Astrocyte of the cerebellum (primary cell): Measurements from ENCODE around the gene PEAK3.

Experiments
- DNase-seq: peaks from one replicate; pipeline ENCODE4 v3.0.0-alpha.2; 2011; ENCODE audit warnings: low read depth
- H3K4me3 ChIP-seq: 2 replicates; pipeline ENCODE4 v1.5.1; 2011; ENCODE audit warnings: mild to moderate bottlenecking, low read depth, low read length, moderate library complexity
- in situ Hi-C: cut with HindIII; loops from 2 replicates; pipeline ENCODE4 v1.10.0; 2017; ENCODE audit warnings: low sequenced_read_pairs
- TF ChIP-seq, protein P1 (sequence below): IDR thresholded peaks from 2 replicates; pipeline ENCODE4 v1.5.1; 2012; ENCODE audit warnings: low read length, low read depth, moderate library complexity, mild to moderate bottlenecking; ENCODE audit errors: missing control alignments

The PEAK3 gene

DNA sequence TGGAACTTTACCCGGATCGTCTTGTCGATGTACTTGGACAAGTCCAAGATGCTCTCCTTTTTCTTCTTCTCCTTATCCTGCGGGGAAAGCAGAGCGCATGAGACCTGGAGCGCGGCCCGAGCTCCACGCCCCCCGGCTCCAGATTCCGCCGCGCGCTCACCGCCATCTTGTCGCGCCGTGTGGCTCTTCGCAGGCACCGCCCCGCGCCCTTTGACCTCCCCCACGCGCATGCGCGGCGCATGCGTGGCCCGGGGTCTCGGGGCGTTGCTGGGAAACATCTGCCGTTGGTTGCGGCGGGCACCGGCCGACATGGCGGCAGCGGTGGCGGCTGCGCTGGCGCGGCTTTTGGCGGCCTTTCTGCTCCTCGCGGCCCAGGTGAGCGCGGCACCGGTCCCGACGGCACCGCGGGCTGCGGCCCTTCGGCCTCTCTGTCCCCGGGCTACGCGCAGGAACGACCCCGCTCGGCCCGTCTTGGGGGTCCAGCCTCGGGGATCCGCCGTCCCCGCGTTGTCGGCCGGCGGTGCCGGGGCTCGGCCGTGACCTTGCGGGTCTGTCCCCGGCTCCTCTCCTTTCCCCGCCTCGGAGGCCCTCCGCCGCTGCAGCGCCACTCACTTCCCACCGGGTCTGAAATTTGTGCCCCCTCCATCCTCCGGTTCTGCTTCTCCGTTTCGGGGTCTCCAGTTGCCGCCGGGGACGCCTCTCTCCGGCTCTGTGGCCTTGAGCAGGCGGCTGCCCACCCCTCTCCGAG lies 46.6 kb upstream of the PEAK3 start, which contains the start of the genes LSM7 and SPPL2B:
TSS of gene LSM7 (minus strand) at position 186 of the 748 bp plus-strand sequence. CDS start at position 166, 20 bp downstream.
TSS of gene SPPL2B (plus strand) at position 284 of the 748 bp plus-strand sequence. CDS start at position 310, 26 bp downstream.
- DNase-seq: peak; percentile 49
- in situ Hi-C loops: loop anchor here (5.0 to 10.0 kb wide), 2 partner anchors 64 to 91 kb away; partner anchors contain the start of genes PLEKHJ1 and SF3A2
- TF ChIP-seq, protein P1, sequence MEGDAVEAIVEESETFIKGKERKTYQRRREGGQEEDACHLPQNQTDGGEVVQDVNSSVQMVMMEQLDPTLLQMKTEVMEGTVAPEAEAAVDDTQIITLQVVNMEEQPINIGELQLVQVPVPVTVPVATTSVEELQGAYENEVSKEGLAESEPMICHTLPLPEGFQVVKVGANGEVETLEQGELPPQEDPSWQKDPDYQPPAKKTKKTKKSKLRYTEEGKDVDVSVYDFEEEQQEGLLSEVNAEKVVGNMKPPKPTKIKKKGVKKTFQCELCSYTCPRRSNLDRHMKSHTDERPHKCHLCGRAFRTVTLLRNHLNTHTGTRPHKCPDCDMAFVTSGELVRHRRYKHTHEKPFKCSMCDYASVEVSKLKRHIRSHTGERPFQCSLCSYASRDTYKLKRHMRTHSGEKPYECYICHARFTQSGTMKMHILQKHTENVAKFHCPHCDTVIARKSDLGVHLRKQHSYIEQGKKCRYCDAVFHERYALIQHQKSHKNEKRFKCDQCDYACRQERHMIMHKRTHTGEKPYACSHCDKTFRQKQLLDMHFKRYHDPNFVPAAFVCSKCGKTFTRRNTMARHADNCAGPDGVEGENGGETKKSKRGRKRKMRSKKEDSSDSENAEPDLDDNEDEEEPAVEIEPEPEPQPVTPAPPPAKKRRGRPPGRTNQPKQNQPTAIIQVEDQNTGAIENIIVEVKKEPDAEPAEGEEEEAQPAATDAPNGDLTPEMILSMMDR: no peak
- peak within 1 kb of the TSS; percentile 91 for H3K4me3 ChIP-seq

DNA sequence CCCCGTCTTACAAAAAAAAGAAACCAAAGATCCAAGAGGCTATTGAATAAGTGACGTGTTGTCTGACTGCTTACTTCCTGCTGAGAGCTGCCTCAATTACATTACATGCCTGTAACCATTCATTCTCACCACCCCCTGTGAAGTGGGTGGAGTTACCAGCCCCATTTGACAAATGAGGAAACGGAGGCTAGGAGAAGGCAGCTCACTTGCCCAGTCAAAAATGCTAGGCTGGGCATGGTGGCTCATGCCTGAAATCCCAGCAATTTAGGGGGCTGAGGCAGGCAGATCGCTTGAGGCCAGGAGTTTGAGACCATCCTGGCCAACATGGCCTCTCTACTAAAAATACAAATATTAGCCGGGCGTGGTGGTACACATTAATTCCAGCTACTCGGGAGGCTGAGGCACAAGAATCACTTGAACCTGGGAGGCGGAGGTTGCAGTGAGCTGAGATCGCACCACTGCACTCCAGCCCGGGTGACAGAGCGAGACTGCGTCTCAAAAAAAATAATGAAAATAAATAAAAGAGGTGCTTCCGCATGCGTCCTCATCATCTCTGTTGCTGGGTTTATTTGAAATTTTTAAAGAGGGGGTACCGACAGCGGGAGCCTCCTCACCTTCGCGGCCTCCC lies 45.9 kb upstream of the PEAK3 start:
- peak; percentile 43 for DNase-seq
- in situ Hi-C loops: loop anchor here (5.0 to 10.0 kb wide), 2 partner anchors 63 to 91 kb away; partner anchors contain the start of genes PLEKHJ1 and SF3A2
- peak overlapping the region; percentile 91 for H3K4me3 ChIP-seq
- TF ChIP-seq, protein P1: no peak

DNA sequence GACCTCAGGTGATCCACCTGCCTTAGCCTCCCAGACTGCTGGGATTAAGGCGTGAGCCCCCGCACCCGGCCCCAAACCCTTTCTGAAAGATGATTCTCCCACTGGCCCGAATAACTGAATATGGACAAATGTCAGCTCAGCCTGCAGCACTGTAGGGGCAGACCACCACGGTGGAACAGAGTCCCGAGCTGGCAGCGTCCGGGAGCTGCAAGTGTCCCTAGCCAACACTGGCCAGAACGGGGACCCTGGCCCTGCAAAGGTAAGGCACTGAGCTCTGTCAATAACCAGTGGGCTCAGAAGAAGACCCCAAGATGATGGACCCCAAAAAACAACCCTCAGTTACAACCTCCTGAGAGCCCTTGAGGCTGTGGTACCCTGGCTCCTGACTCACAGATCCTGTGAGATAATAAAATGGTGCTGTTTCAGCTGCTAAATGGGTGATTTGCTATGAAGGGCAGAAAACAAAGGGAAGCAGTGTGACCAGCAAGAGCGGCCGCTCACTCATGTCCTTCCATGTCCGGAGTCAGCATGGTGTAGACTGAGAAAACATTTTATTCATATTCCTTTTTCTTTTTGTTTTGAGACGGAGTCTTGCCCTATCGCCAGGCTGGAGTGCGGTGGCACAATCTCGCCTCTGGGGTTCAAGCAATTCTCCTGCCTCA lies 44.9 kb upstream of the PEAK3 start:
- TF ChIP-seq, protein P1: no peak
- in situ Hi-C loops: loop anchor here (5.0 to 10.0 kb wide), 2 partner anchors 62 to 90 kb away; partner anchors contain the start of genes PLEKHJ1 and SF3A2
- no peak for DNase-seq
- H3K4me3 ChIP-seq: peak overlapping the region; percentile 91

- no peak for DNase-seq
- TF ChIP-seq, protein P1: no peak
- in situ Hi-C loops: loop anchor here (5.0 to 10.0 kb wide), 2 partner anchors 61 to 88 kb away; partner anchors contain the start of genes PLEKHJ1 and SF3A2
- H3K4me3 ChIP-seq: no peak overlapping the region
Measured at GRCh38 chr19:2325281-2326046, 43.5 kb upstream of the PEAK3 start.

- in situ Hi-C loops: loop anchor here (10.0 kb wide), 1 partner anchor 60 kb away; no protein-coding TSS in a partner anchor
- DNase-seq: no peak
- no peak overlapping the region for H3K4me3 ChIP-seq
- TF ChIP-seq, protein P1: no peak
Measured at GRCh38 chr19:2324220-2324948, 42.4 kb upstream of the PEAK3 start.
